K562 (cell line): ENCODE results near the gene DAZAP1. TPM values are rescaled to one million over a fixed set of nuclear protein-coding genes. Genes with fewer than 3 reads are reported as not detected.

Experiments used
- ARID2 ChIP-seq: fragments of 450-650 bp; IDR thresholded peaks from 2 replicates; pipeline ENCODE4 v1.6.1; 2017; ENCODE audit warnings: antibody characterized with exemption, mild to moderate bottlenecking
- BRF1 ChIP-seq: IDR thresholded peaks from 3 replicates; pipeline ENCODE4 v1.6.1; 2011; ENCODE audit warnings: borderline replicate concordance, mild to moderate bottlenecking; ENCODE audit not compliant: insufficient read length; ENCODE audit errors: extremely low read depth
- CBX1 ChIP-seq: sonication (generic); IDR thresholded peaks from 2 replicates; pipeline ENCODE4 v1.6.1; 2016; ENCODE audit warnings: antibody characterized with exemption, low read depth, mild to moderate bottlenecking
- CSDE1 ChIP-seq, 2 experiments: fragments of 450-650 bp; IDR thresholded peaks; 2 replicates each; pipeline ENCODE4 v1.6.1; 2016; ENCODE audit warnings: mild to moderate bottlenecking in 1 of 2
- DACH1 ChIP-seq: fragments of 450-650 bp; IDR thresholded peaks from 2 replicates; pipeline ENCODE4 v1.6.1; 2018; ENCODE audit not compliant: partially characterized antibody
- ETV6 ChIP-seq, 3 experiments: fragments of 150-350 bp in 1 of 3; sonication (generic) in 1 of 3; formaldehyde crosslinking in 1 of 3; IDR thresholded peaks; 2 replicates each; pipeline versions ENCODE4 v1.6.1 to v1.8.0; 2014 to 2022; ENCODE audit warnings: borderline replicate concordance in 2 of 3, low read depth in 2 of 3, antibody characterized with exemption in 1 of 3, low read length in 1 of 3, mild to moderate bottlenecking in 1 of 3, missing genetic modification reagents in 1 of 3
- GTF2F1 ChIP-seq: IDR thresholded peaks from 2 replicates; pipeline ENCODE4 v1.6.1; 2011; ENCODE audit warnings: low read depth, low read length, improper control_type of control experiment
- HBP1 ChIP-seq: fragments of 450-650 bp; formaldehyde crosslinking; IDR thresholded peaks from 2 replicates; pipeline ENCODE4 v1.4.0; 2022; ENCODE audit warnings: missing genetic modification characterization
- HNRNPUL1 ChIP-seq: fragments of 200-400 bp; formaldehyde crosslinking; IDR thresholded peaks from 2 replicates; pipeline ENCODE4 v1.6.1; 2017; ENCODE audit warnings: low read length
- MYC ChIP-seq, 2 experiments: fragments of 250-450 bp in 1 of 2; sonication (Bioruptor Pico) in 1 of 2; IDR thresholded peaks; 2 replicates each; pipeline versions ENCODE4 v1.5.1 to v1.6.1; 2012 to 2021; ENCODE audit warnings: low read depth in 2 of 2, borderline replicate concordance in 1 of 2, improper control_type of control experiment in 1 of 2, low read length in 1 of 2, mild to moderate bottlenecking in 1 of 2, moderate library complexity in 1 of 2
- RBM34 ChIP-seq: fragments of 200-400 bp; formaldehyde crosslinking; IDR thresholded peaks from 2 replicates; pipeline ENCODE4 v1.6.1; 2018; ENCODE audit warnings: low read length, borderline replicate concordance; ENCODE audit not compliant: insufficient read depth
- SETDB1 ChIP-seq: IDR thresholded peaks from one replicate; pipeline ENCODE4 v1.6.1; 2012; ENCODE audit warnings: low read length, control low read depth, inconsistent platforms
- TAF1 ChIP-seq: IDR thresholded peaks from 2 replicates; pipeline ENCODE4 v1.6.1; 2011; ENCODE audit warnings: mild to moderate bottlenecking, low read length, moderate library complexity; ENCODE audit not compliant: insufficient read depth, control insufficient read depth, severe bottlenecking; ENCODE audit errors: extremely low read depth
- TAF7 ChIP-seq: fragments of 450-650 bp; IDR thresholded peaks from 2 replicates; pipeline ENCODE4 v1.6.1; 2016; ENCODE audit warnings: missing genetic modification characterization, missing compliant biosample characterization
- VEZF1 ChIP-seq: fragments of 200-800 bp; sonication (Bioruptor generic); IDR thresholded peaks from 2 replicates; pipeline ENCODE4 v1.6.1; 2017; ENCODE audit warnings: missing genetic modification characterization, missing compliant biosample characterization
- ZC3H8 ChIP-seq: fragments of 450-650 bp; IDR thresholded peaks from 2 replicates; pipeline ENCODE4 v1.6.1; 2017
- ZNF785 ChIP-seq: fragments of 250-450 bp; sonication (Bioruptor Pico); IDR thresholded peaks from 2 replicates; pipeline ENCODE4 v1.4.0; 2020; ENCODE audit warnings: mild to moderate bottlenecking
- polyA plus RNA-seq, 8 experiments: library from polyadenylated mRNA; depleted of rRNA in 4 of 8; stranded (reverse) in 5 of 8; unstranded in 3 of 8; fragments of >200 nt; fragmentation: Nextera tagmentation in 2 of 8; fragmentation: Illumina TruSeq in 1 of 8; extraction: Ambion mirVana in 2 of 8; extraction: Trizol in 1 of 8; gene quantifications; 2 replicates each; pipeline versions ENCODE4 v1.2.1 to v1.2.3, GENCODE V29; 2011 to 2014; ENCODE audit warnings: inconsistent platforms in 1 of 8, missing spikeins in 1 of 8
- total RNA-seq, 7 experiments: library from RNA; depleted of rRNA in 6 of 7; stranded (reverse); fragments of >200 nt in 6 of 7; fragmentation: Illumina TruSeq in 2 of 7; extraction: Trizol in 2 of 7; gene quantifications; 2 replicates each; pipeline versions ENCODE4 v1.2.1 to v1.2.3, GENCODE V29; 2011 to 2021; ENCODE audit warnings: low replicate concordance in 1 of 7

The DAZAP1 gene
- total and polyA plus RNA-seq, 9 of the 15 experiments (the other 6 are each of a cell fraction or from before 2014, with no cell fraction given) = 10.8 to 289 (median 142) TPM

GRCh38 chr19:1478934-1479707 is 71.7 kb downstream of the DAZAP1 start, which contains the start of gene C19orf25 (continued):
- TF ChIP-seq MYC (IDR thresholded peaks at IDR 0.05; ENCODE audit: low read depth, low read length) = peak; percentile 82
- peak; percentile 51; the same call in 1 of the 2 replicates for TF ChIP-seq MYC (CRISPR knock-in tag; IDR thresholded peaks at IDR 0.05; ENCODE audit: borderline replicate concordance, low read depth)
- peak; percentile 24 to 71; a peak in 2 of 4 replicates for TF ChIP-seq ETV6 (IDR thresholded peaks at IDR 0.05; ENCODE audit: borderline replicate concordance in 1 of 2, low read depth in 2 of 2, low read length in 1 of 2)
- no peak for TF ChIP-seq ETV6 (CRISPR knock-in tag; IDR thresholded peaks at IDR 0.05; ENCODE audit: borderline replicate concordance)
- peak; percentile 89 for TF ChIP-seq VEZF1 (CRISPR knock-in tag)
- TF ChIP-seq GTF2F1 = peak; percentile 25; the same call in 1 of the 2 replicates
- TF ChIP-seq RBM34 = no peak
- no peak for TF ChIP-seq DACH1
- TF ChIP-seq ZNF785 (CRISPR knock-in tag) = no peak
- TF ChIP-seq CSDE1 (IDR thresholded peaks at IDR 0.05) = no peak
- TF ChIP-seq HNRNPUL1 = no peak
- peak; percentile 78 for TF ChIP-seq TAF1
- no peak for TF ChIP-seq SETDB1
- no peak for TF ChIP-seq HBP1 (CRISPR knock-in tag)
- TF ChIP-seq ZC3H8 = no peak
- TF ChIP-seq TAF7 (tag) = peak; percentile 58; the same call in 1 of the 2 replicates
- no peak for TF ChIP-seq BRF1
- no peak for TF ChIP-seq ARID2
- peak; percentile 83 for TF ChIP-seq CBX1
